SK-N-SH (cell line): ENCODE measurements around the gene CHAC1. TPM values are rescaled to one million over a fixed set of nuclear protein-coding genes. Genes with fewer than 3 reads are reported as not detected.

ENCODE experiments used
- CTCF ChIA-PET: fragments of 300-600, 350-600 bp; formaldehyde crosslinking; extraction: SDS; loops from one replicate; lab custom pipeline; 2021; lab: Yijun Ruan, JAX
- POLR2A ChIA-PET: fragments of 350-600 bp; sonication (Branson Sonifier 250); formaldehyde crosslinking; extraction: SDS; loops from one replicate; lab custom pipeline; 2020; ENCODE audit warnings: antibody characterized with exemption, inconsistent platforms; lab: Yijun Ruan, JAX
- DNase-seq: peaks from one replicate; pipeline ENCODE4 v3.0.0; 2012
- H2AFZ ChIP-seq: fragments of 200-600 bp; sonication (generic); 2 replicates; pipeline ENCODE4 v1.8.1; 2016; ENCODE audit warnings: antibody characterized with exemption, mild to moderate bottlenecking, low read depth
- H3F3A ChIP-seq: fragments of 200-600 bp; sonication (generic); replicated peaks from 2 replicates; pipeline ENCODE3; 2016; ENCODE audit warnings: antibody characterized with exemption, mild to moderate bottlenecking; ENCODE audit not compliant: insufficient read depth
- H3K27ac ChIP-seq, 2 experiments: fragments of 200-500 bp in 1 of 2; fragments of 200-600 bp in 1 of 2; sonication (Bioruptor generic) in 1 of 2; sonication (generic), shearing (Covaris generic) in 1 of 2; 2 replicates each; pipeline versions ENCODE4 v1.5.1 to v1.6.1; 2014 to 2016; ENCODE audit warnings: low read depth in 2 of 2, inconsistent platforms in 1 of 2, low read length in 1 of 2, mild to moderate bottlenecking in 1 of 2, mixed read lengths in 1 of 2
- H3K27me3 ChIP-seq: fragments of 200-600 bp; sonication (generic), shearing (Covaris generic); 2 replicates; pipeline ENCODE4 v1.6.1; 2016; ENCODE audit warnings: mixed run types; ENCODE audit not compliant: insufficient read depth
- H3K36me3 ChIP-seq, 2 experiments: fragments of 200-500 bp in 1 of 2; fragments of 200-600 bp in 1 of 2; sonication (Bioruptor generic) in 1 of 2; sonication (generic) in 1 of 2; replicated peaks in 1 of 2; 2 replicates each; pipeline versions ENCODE3 to v1.5.1; 2014 to 2016; ENCODE audit warnings: low read length in 1 of 2, mild to moderate bottlenecking in 1 of 2; ENCODE audit not compliant: insufficient read depth in 2 of 2, control insufficient read depth in 1 of 2
- H3K4me1 ChIP-seq, 2 experiments: fragments of 200-500 bp in 1 of 2; fragments of 200-600 bp in 1 of 2; sonication (Bioruptor generic) in 1 of 2; sonication (generic), shearing (Covaris generic) in 1 of 2; 2 replicates each; pipeline versions ENCODE4 v1.5.1 to v1.6.1; 2014 to 2016; ENCODE audit warnings: low read depth in 1 of 2, low read length in 1 of 2, mixed run types in 1 of 2; ENCODE audit not compliant: insufficient read depth in 2 of 2, control insufficient read depth in 1 of 2
- H3K4me2 ChIP-seq: fragments of 200-600 bp; sonication (generic), shearing (Covaris generic); 2 replicates; pipeline ENCODE4 v1.6.1; 2017; ENCODE audit warnings: mixed run types
- H3K4me3 ChIP-seq, 2 experiments: fragments of 200-500 bp in 1 of 2; fragments of 200-600 bp in 1 of 2; sonication (Bioruptor generic) in 1 of 2; sonication (generic), shearing (Covaris generic) in 1 of 2; 2 replicates each; pipeline versions ENCODE4 v1.5.1 to v1.8.1; 2014 to 2016; ENCODE audit warnings: low read depth in 2 of 2, inconsistent platforms in 1 of 2, low read length in 1 of 2, mild to moderate bottlenecking in 1 of 2, mixed read lengths in 1 of 2, moderate library complexity in 1 of 2
- H3K79me2 ChIP-seq: fragments of 200-600 bp; sonication (generic); 2 replicates; pipeline ENCODE4 v1.8.1; 2017; ENCODE audit warnings: mild to moderate bottlenecking; ENCODE audit not compliant: insufficient read depth
- H3K9ac ChIP-seq: fragments of 200-600 bp; sonication (generic); 2 replicates; pipeline ENCODE4 v1.6.1; 2017; ENCODE audit warnings: mixed run types
- H3K9me2 ChIP-seq: fragments of 200-600 bp; sonication (generic); 2 replicates; pipeline ENCODE4 v1.6.1; 2017; ENCODE audit warnings: mixed run types
- H3K9me3 ChIP-seq: fragments of 200-600 bp; sonication (generic); 2 replicates; pipeline ENCODE4 v1.6.1; 2017; ENCODE audit warnings: mixed run types, mild to moderate bottlenecking, moderate library complexity
- H4K20me1 ChIP-seq: fragments of 200-600 bp; sonication (generic); 2 replicates; pipeline ENCODE4 v1.6.1; 2017; ENCODE audit warnings: mild to moderate bottlenecking, mixed run types; ENCODE audit not compliant: insufficient read depth
- ELF1 ChIP-seq: IDR thresholded peaks from 2 replicates; pipeline ENCODE4 v1.4.0; 2012
- FOSL2 ChIP-seq: IDR thresholded peaks from 2 replicates; pipeline ENCODE4 v1.4.0; 2012; ENCODE audit warnings: low read depth, mild to moderate bottlenecking, moderate library complexity, borderline replicate concordance
- FOXM1 ChIP-seq: IDR thresholded peaks from 2 replicates; pipeline ENCODE4 v1.4.0; 2012; ENCODE audit warnings: low read depth, mild to moderate bottlenecking
- GATA2 ChIP-seq: sonication (generic); formaldehyde crosslinking; IDR thresholded peaks from 2 replicates; pipeline ENCODE4 v1.5.0; 2020; ENCODE audit warnings: mild to moderate bottlenecking, missing genetic modification reagents
- JUND ChIP-seq: IDR thresholded peaks from 2 replicates; pipeline ENCODE4 v1.4.0; 2012
- MEF2A ChIP-seq: IDR thresholded peaks from 2 replicates; pipeline ENCODE4 v1.4.0; 2012; ENCODE audit warnings: low read depth, borderline replicate concordance
- NFIC ChIP-seq: IDR thresholded peaks from 2 replicates; pipeline ENCODE4 v1.4.0; 2012; ENCODE audit warnings: borderline replicate concordance
- RAD21 ChIP-seq: IDR thresholded peaks from 2 replicates; pipeline ENCODE4 v1.6.1; 2012; ENCODE audit warnings: mild to moderate bottlenecking, low read length
- RCOR1 ChIP-seq: fragments of 150-350 bp; IDR thresholded peaks from 2 replicates; pipeline ENCODE4 v1.6.1; 2017; ENCODE audit warnings: antibody characterized with exemption, low read length
- SIN3A ChIP-seq: IDR thresholded peaks from 2 replicates; pipeline ENCODE4 v1.6.1; 2012; ENCODE audit warnings: low read depth, mild to moderate bottlenecking, low read length, moderate library complexity, borderline replicate concordance
- TAF1 ChIP-seq: IDR thresholded peaks from 2 replicates; pipeline ENCODE4 v1.6.1; 2012; ENCODE audit warnings: low read depth, mild to moderate bottlenecking, low read length, moderate library complexity, borderline replicate concordance
- TCF12 ChIP-seq: IDR thresholded peaks from 2 replicates; pipeline ENCODE4 v1.4.0; 2012
- YY1 ChIP-seq: IDR thresholded peaks from 2 replicates; pipeline ENCODE4 v1.4.0; 2012; ENCODE audit warnings: low read depth, mild to moderate bottlenecking
- polyA plus RNA-seq, 3 experiments: library from polyadenylated mRNA; depleted of rRNA; stranded (reverse); fragments of >200 nt; gene quantifications; 2 replicates each; pipeline ENCODE4 v1.2.3, GENCODE V29; 2012
- TF ChIP-seq, protein P1 (sequence below): fragments of 150-350 bp; IDR thresholded peaks from 2 replicates; pipeline ENCODE4 v1.6.1; 2016; ENCODE audit warnings: mild to moderate bottlenecking, low read depth, low read length
- TF ChIP-seq, protein P2 (sequence below): IDR thresholded peaks from 2 replicates; pipeline ENCODE4 v1.4.0; 2012; ENCODE audit warnings: low read depth, borderline replicate concordance
- TF ChIP-seq, protein P3 (sequence below): IDR thresholded peaks from 2 replicates; pipeline ENCODE4 v1.4.0; 2012; ENCODE audit warnings: low read depth
- TF ChIP-seq, protein P4 (sequence below): IDR thresholded peaks from 2 replicates; pipeline ENCODE4; 2012
- TF ChIP-seq, protein P5 (sequence below): IDR thresholded peaks from 2 replicates; pipeline ENCODE4 v1.6.1; 2012; ENCODE audit warnings: mild to moderate bottlenecking, low read depth, low read length, moderate library complexity

CHAC1 gene
- polyA plus RNA-seq, 1 of the 3 experiments (the other 2 are of a cell fraction) = 9.3 TPM

DNA sequence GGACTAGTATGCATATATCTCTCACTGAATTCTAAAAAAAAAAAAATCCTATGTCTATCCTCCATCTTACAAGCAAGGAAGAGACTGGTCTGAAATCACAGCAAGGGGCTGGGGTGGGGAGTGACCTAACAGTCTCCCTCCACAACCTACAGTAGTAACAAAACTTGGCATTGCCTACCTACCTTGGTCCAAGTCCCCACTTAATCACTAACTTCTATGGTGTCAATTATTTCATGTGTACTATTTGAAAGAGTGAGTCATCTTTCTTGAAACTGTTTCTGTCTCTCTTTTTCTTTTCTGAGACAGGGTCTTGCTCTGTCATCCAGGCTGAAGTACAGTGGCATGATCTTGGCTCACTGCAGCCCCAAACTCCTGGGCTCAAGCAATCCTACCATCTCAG lies 36.8 kb downstream of the CHAC1 start:
- TF ChIP-seq, protein P1, sequence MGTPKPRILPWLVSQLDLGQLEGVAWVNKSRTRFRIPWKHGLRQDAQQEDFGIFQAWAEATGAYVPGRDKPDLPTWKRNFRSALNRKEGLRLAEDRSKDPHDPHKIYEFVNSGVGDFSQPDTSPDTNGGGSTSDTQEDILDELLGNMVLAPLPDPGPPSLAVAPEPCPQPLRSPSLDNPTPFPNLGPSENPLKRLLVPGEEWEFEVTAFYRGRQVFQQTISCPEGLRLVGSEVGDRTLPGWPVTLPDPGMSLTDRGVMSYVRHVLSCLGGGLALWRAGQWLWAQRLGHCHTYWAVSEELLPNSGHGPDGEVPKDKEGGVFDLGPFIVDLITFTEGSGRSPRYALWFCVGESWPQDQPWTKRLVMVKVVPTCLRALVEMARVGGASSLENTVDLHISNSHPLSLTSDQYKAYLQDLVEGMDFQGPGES = no peak
- TF ChIP-seq SIN3A (no peak), TCF12 (no peak), FOSL2 (no peak), RCOR1 (no peak), YY1 (no peak), JUND (no peak), GATA2 (CRISPR knock-in tag) (no peak), MEF2A (no peak), RAD21 (no peak), NFIC (no peak), FOXM1 (no peak), TAF1 (no peak), ELF1 (no peak)
- TF ChIP-seq, protein P2, sequence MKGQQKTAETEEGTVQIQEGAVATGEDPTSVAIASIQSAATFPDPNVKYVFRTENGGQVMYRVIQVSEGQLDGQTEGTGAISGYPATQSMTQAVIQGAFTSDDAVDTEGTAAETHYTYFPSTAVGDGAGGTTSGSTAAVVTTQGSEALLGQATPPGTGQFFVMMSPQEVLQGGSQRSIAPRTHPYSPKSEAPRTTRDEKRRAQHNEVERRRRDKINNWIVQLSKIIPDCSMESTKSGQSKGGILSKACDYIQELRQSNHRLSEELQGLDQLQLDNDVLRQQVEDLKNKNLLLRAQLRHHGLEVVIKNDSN = no peak
- TF ChIP-seq, protein P3, sequence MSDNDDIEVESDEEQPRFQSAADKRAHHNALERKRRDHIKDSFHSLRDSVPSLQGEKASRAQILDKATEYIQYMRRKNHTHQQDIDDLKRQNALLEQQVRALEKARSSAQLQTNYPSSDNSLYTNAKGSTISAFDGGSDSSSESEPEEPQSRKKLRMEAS = no peak
- TF ChIP-seq, protein P4, sequence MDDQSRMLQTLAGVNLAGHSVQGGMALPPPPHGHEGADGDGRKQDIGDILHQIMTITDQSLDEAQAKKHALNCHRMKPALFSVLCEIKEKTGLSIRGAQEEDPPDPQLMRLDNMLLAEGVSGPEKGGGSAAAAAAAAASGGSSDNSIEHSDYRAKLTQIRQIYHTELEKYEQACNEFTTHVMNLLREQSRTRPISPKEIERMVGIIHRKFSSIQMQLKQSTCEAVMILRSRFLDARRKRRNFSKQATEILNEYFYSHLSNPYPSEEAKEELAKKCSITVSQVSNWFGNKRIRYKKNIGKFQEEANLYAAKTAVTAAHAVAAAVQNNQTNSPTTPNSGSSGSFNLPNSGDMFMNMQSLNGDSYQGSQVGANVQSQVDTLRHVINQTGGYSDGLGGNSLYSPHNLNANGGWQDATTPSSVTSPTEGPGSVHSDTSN = no peak
- TF ChIP-seq, protein P5, sequence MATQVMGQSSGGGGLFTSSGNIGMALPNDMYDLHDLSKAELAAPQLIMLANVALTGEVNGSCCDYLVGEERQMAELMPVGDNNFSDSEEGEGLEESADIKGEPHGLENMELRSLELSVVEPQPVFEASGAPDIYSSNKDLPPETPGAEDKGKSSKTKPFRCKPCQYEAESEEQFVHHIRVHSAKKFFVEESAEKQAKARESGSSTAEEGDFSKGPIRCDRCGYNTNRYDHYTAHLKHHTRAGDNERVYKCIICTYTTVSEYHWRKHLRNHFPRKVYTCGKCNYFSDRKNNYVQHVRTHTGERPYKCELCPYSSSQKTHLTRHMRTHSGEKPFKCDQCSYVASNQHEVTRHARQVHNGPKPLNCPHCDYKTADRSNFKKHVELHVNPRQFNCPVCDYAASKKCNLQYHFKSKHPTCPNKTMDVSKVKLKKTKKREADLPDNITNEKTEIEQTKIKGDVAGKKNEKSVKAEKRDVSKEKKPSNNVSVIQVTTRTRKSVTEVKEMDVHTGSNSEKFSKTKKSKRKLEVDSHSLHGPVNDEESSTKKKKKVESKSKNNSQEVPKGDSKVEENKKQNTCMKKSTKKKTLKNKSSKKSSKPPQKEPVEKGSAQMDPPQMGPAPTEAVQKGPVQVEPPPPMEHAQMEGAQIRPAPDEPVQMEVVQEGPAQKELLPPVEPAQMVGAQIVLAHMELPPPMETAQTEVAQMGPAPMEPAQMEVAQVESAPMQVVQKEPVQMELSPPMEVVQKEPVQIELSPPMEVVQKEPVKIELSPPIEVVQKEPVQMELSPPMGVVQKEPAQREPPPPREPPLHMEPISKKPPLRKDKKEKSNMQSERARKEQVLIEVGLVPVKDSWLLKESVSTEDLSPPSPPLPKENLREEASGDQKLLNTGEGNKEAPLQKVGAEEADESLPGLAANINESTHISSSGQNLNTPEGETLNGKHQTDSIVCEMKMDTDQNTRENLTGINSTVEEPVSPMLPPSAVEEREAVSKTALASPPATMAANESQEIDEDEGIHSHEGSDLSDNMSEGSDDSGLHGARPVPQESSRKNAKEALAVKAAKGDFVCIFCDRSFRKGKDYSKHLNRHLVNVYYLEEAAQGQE = no peak
- Histone ChIP-seq H3K36me3 (peaks cover 23 to 39% of the 10 kb centered on the region in 2 experiments), H3F3A (peaks cover 19% of the 10 kb centered on the region), H3K9ac (no peak overlapping the region), H3K9me3 (no peaks in the 10 kb centered on the region), H3K79me2 (no peaks in the 10 kb centered on the region), H3K27me3 (no peaks in the 10 kb centered on the region), H3K4me1 (peaks cover 0 to 23% of the 10 kb centered on the region in 2 experiments; a peak in 2 of 4 replicates), H3K4me3 (no peak overlapping the region), H2AFZ (no peak overlapping the region), H4K20me1 (no peaks in the 10 kb centered on the region), H3K4me2 (no peak overlapping the region), H3K9me2 (no peaks in the 10 kb centered on the region), H3K27ac (no peak overlapping the region)
- CTCF ChIA-PET = interaction anchor here (1.0 to 1.6 kb wide), 2 partner anchors 48 to 84 kb away, joined by 3 to 4 read pairs; no protein-coding TSS in a partner anchor
- DNase-seq = no peak
- POLR2A ChIA-PET = no interaction called here
